NB4 (cell line): ENCODE measurements around the gene MAGI1.

Source experiments
- CTCF ChIP-seq: IDR thresholded peaks from one replicate; pipeline ENCODE4 v1.5.1; 2012; ENCODE audit warnings: low read depth, low read length
- MAX ChIP-seq: IDR thresholded peaks from 2 replicates; pipeline ENCODE4 v1.6.1; 2011; ENCODE audit warnings: low read depth, low read length
- POLR2A ChIP-seq: IDR thresholded peaks from 2 replicates; pipeline ENCODE4 v1.6.1; 2011; ENCODE audit warnings: mild to moderate bottlenecking; ENCODE audit not compliant: insufficient read length; ENCODE audit errors: extremely low read depth

- no peak for TF ChIP-seq POLR2A
- TF ChIP-seq CTCF = no peak
- TF ChIP-seq MAX = no peak
Measured at GRCh38 chr3:65855370-65856100, 183.2 kb downstream of the MAGI1 start.
